ENCODE results near the gene ZNF648.

ZNF648 gene

GRCh38 chr1:182062223-182062622, 711 bp upstream of the ZNF648 start:
- no peak for TF ChIP-seq CEBPB (IDR thresholded peaks at IDR 0.05)
- TF ChIP-seq MAX (IDR thresholded peaks at IDR 0.05): no peak
- no peak for TF ChIP-seq RAD21 (IDR thresholded peaks at IDR 0.05; ENCODE audit: low read depth)
- no peak for TF ChIP-seq NFIC (IDR thresholded peaks at IDR 0.05)
- TF ChIP-seq FOXM1 (IDR thresholded peaks at IDR 0.05; ENCODE audit: borderline replicate concordance, low read depth): no peak
- TF ChIP-seq REST (IDR thresholded peaks at IDR 0.05; ENCODE audit: low read depth): no peak
- no peak for TF ChIP-seq EGR1 (IDR thresholded peaks at IDR 0.05)
- TF ChIP-seq TAF1 (IDR thresholded peaks at IDR 0.05; ENCODE audit: low read depth): no peak
- TF ChIP-seq ZBTB7A (IDR thresholded peaks at IDR 0.05; ENCODE audit: low read depth): no peak
- no peak for TF ChIP-seq YY1 (IDR thresholded peaks at IDR 0.05; ENCODE audit: low read depth)
- no peak for TF ChIP-seq USF1 (IDR thresholded peaks at IDR 0.05)
- TF ChIP-seq EP300 (IDR thresholded peaks at IDR 0.05; ENCODE audit: borderline replicate concordance): no peak

- TF ChIP-seq CREB1 (IDR thresholded peaks at IDR 0.05; ENCODE audit: low read depth): no peak
- no peak for TF ChIP-seq EGR1 (IDR thresholded peaks at IDR 0.05)
- no peak for TF ChIP-seq TCF12 (IDR thresholded peaks at IDR 0.05; ENCODE audit: low read depth)
- TF ChIP-seq NFIC (IDR thresholded peaks at IDR 0.05): no peak
- TF ChIP-seq MAX (IDR thresholded peaks at IDR 0.05): no peak
- no peak for TF ChIP-seq REST (IDR thresholded peaks at IDR 0.05; ENCODE audit: low read depth)
- TF ChIP-seq RAD21 (IDR thresholded peaks at IDR 0.05; ENCODE audit: low read depth): no peak
- no peak for TF ChIP-seq USF1 (IDR thresholded peaks at IDR 0.05)
- no peak for TF ChIP-seq FOXM1 (IDR thresholded peaks at IDR 0.05; ENCODE audit: borderline replicate concordance, low read depth)
- no peak for TF ChIP-seq TAF1 (IDR thresholded peaks at IDR 0.05; ENCODE audit: low read depth)
- TF ChIP-seq CEBPB (IDR thresholded peaks at IDR 0.05): no peak
- no peak for TF ChIP-seq TEAD4 (IDR thresholded peaks at IDR 0.05)
- no peak for TF ChIP-seq EP300 (IDR thresholded peaks at IDR 0.05; ENCODE audit: borderline replicate concordance)
- no peak for TF ChIP-seq ZBTB7A (IDR thresholded peaks at IDR 0.05; ENCODE audit: low read depth)
- TF ChIP-seq YY1 (IDR thresholded peaks at IDR 0.05; ENCODE audit: low read depth): no peak
Observed at GRCh38 chr1:182060877-182061276, 635 bp downstream of the ZNF648 start.

GRCh38 chr1:182059936-182060335, 1.6 kb downstream of the ZNF648 start:
- TF ChIP-seq CREB1 (IDR thresholded peaks at IDR 0.05; ENCODE audit: low read depth): no peak
- no peak for TF ChIP-seq CEBPB (IDR thresholded peaks at IDR 0.05)
- no peak for TF ChIP-seq EP300 (IDR thresholded peaks at IDR 0.05; ENCODE audit: borderline replicate concordance)
- TF ChIP-seq TEAD4 (IDR thresholded peaks at IDR 0.05): no peak

- TF ChIP-seq CREB1 (IDR thresholded peaks at IDR 0.05; ENCODE audit: low read depth): no peak
- no peak for TF ChIP-seq CEBPB (IDR thresholded peaks at IDR 0.05)
- no peak for TF ChIP-seq REST (IDR thresholded peaks at IDR 0.05; ENCODE audit: low read depth)
- TF ChIP-seq NFIC (IDR thresholded peaks at IDR 0.05): no peak
- no peak for TF ChIP-seq EGR1 (IDR thresholded peaks at IDR 0.05)
- no peak for TF ChIP-seq MAX (IDR thresholded peaks at IDR 0.05)
- no peak for TF ChIP-seq USF1 (IDR thresholded peaks at IDR 0.05)
- no peak for TF ChIP-seq TEAD4 (IDR thresholded peaks at IDR 0.05)
- no peak for TF ChIP-seq ZBTB7A (IDR thresholded peaks at IDR 0.05; ENCODE audit: low read depth)
- no peak for TF ChIP-seq RAD21 (IDR thresholded peaks at IDR 0.05; ENCODE audit: low read depth)
- no peak for TF ChIP-seq YY1 (IDR thresholded peaks at IDR 0.05; ENCODE audit: low read depth)
- TF ChIP-seq EP300 (IDR thresholded peaks at IDR 0.05; ENCODE audit: borderline replicate concordance): no peak
- no peak for TF ChIP-seq TCF12 (IDR thresholded peaks at IDR 0.05; ENCODE audit: low read depth)
- no peak for TF ChIP-seq FOXM1 (IDR thresholded peaks at IDR 0.05; ENCODE audit: borderline replicate concordance, low read depth)
- TF ChIP-seq TAF1 (IDR thresholded peaks at IDR 0.05; ENCODE audit: low read depth): no peak
Observed at GRCh38 chr1:182056601-182057366, 4.7 kb downstream of the ZNF648 start.
